Stomach (tissue), 9 donors: ENCODE measurements around the gene MYH13. TPM values are rescaled to one million over a fixed set of nuclear protein-coding genes. Genes with fewer than 3 reads are reported as not detected.
A peak's percentile ranks its signal among the peaks of the same experiment; 100 is the strongest.

Experiments
- DNase-seq, 2 donors: peaks; one replicate each; pipeline versions ENCODE4 v3.0.0 to v3.0.0-alpha.2; 2013 to 2019
- H3K27ac ChIP-seq, 5 donors: fragments of 200-600 bp in 4 of 5; sonication (generic) in 4 of 5; one replicate each; pipeline ENCODE4 v1.5.1; 2013 to 2019; ENCODE audit warnings: mild to moderate bottlenecking in 1 of 5, moderate library complexity in 1 of 5
- H3K27me3 ChIP-seq, 3 donors: fragments of 200-600 bp; sonication (generic); one replicate each; pipeline ENCODE4 v1.5.1; 2017 to 2019; ENCODE audit warnings: mixed run types in 1 of 3
- H3K36me3 ChIP-seq, 4 donors: fragments of 200-600 bp; sonication (generic); 1 replicate in 3 of 4; 2 replicates in 1 of 4; pipeline ENCODE4 v1.5.1; 2016 to 2019
- H3K4me1 ChIP-seq, 4 donors: fragments of 200-600 bp; sonication (generic); one replicate each; pipeline ENCODE4 v1.5.1; 2016 to 2019
- H3K4me3 ChIP-seq, 4 donors: fragments of 200-600 bp; sonication (generic) in 3 of 4; one replicate each; pipeline ENCODE4 v1.5.1; 2016 to 2019; ENCODE audit warnings: mild to moderate bottlenecking in 1 of 4
- H3K9me3 ChIP-seq, 4 donors: fragments of 200-600 bp; sonication (generic); one replicate each; pipeline ENCODE4 v1.5.1; 2016 to 2019
- EP300 ChIP-seq: sonication (generic); formaldehyde crosslinking; IDR thresholded peaks from one replicate; pipeline ENCODE4 v1.6.1; 2017; ENCODE audit warnings: antibody characterized with exemption
- POLR2A ChIP-seq, 4 donors: fragments of 450-650 bp; IDR thresholded peaks; one replicate each; pipeline ENCODE4 v1.6.1; 2016; ENCODE audit warnings: antibody characterized with exemption in 4 of 4, control low read depth in 2 of 4, mild to moderate bottlenecking in 1 of 4, moderate library complexity in 1 of 4
- POLR2AphosphoS5 ChIP-seq, 3 donors: sonication (generic); formaldehyde crosslinking; IDR thresholded peaks; one replicate each; pipeline ENCODE4 v1.6.1; 2016; ENCODE audit warnings: antibody characterized with exemption in 3 of 3
- WGBS, 5 donors: extraction: QIAGEN DNeasy Blood & Tissue Kit in 3 of 5; methylation state at CpG; one replicate each; pipeline versions ENCODE4 v1.1.5 to v1.1.7; 2013 to 2018; 5-methylcytosine and 5-hydroxymethylcytosine counted together
- intact Hi-C: fragments of 100-400 bp; cut with DNase I; formaldehyde crosslinking; loops from one replicate; pipeline ENCODE4 v1.15.1; 2023; ENCODE audit warnings: low total_unique reads
- polyA plus RNA-seq, 3 donors: library from polyadenylated mRNA; stranded (reverse); fragments of 200-250 nt; gene quantifications; one replicate each; pipeline ENCODE4 v1.2.3, GENCODE V29; 2013
- total RNA-seq, 5 donors: library from RNA; depleted of rRNA; stranded (reverse); fragments of >200 nt; gene quantifications; one replicate each; pipeline versions ENCODE4 v1.1.0 to v1.2.3, GENCODE V29; 2014 to 2016
- TF ChIP-seq, protein P1 (sequence below), 7 experiments: fragments of 450-650 bp in 4 of 7; fragments of 200-600 bp in 3 of 7; sonication (generic) in 3 of 7; IDR thresholded peaks; one replicate each; pipeline ENCODE4 v1.5.1; 2016 to 2019; ENCODE audit warnings: antibody characterized with exemption in 7 of 7, control low read depth in 2 of 7, mild to moderate bottlenecking in 1 of 7
- donor health status: healthy with polysubstance abuse.
- donor health status: Bipolar disorder and iron deficiency.
- donor health status: healthy.

Gene MYH13
- total and polyA plus RNA-seq, 8 donors = 0.68 to 5.4 (median 2.6) TPM

- intact Hi-C loops = no loop called here
Measured at GRCh38 chr17:10316801-10317542, 55.8 kb downstream of the MYH13 start.

GRCh38 chr17:10314329-10314728 is 58.5 kb downstream of the MYH13 start:
- Histone ChIP-seq H3K27me3 (peaks cover 0 to 9% (median 0%) of the 10 kb centered on the region in 3 donors), H3K4me1 (peaks cover 0 to 5% (median 2%) of the 10 kb centered on the region in 4 donors), H3K4me3 (no peak overlapping the region), H3K9me3 (no peaks in the 10 kb centered on the region), H3K27ac (no peak overlapping the region), H3K36me3 (no peaks in the 10 kb centered on the region)
- TF ChIP-seq, protein P1, sequence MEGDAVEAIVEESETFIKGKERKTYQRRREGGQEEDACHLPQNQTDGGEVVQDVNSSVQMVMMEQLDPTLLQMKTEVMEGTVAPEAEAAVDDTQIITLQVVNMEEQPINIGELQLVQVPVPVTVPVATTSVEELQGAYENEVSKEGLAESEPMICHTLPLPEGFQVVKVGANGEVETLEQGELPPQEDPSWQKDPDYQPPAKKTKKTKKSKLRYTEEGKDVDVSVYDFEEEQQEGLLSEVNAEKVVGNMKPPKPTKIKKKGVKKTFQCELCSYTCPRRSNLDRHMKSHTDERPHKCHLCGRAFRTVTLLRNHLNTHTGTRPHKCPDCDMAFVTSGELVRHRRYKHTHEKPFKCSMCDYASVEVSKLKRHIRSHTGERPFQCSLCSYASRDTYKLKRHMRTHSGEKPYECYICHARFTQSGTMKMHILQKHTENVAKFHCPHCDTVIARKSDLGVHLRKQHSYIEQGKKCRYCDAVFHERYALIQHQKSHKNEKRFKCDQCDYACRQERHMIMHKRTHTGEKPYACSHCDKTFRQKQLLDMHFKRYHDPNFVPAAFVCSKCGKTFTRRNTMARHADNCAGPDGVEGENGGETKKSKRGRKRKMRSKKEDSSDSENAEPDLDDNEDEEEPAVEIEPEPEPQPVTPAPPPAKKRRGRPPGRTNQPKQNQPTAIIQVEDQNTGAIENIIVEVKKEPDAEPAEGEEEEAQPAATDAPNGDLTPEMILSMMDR (IDR thresholded peaks at IDR 0.05) = no peak
- TF ChIP-seq POLR2AphosphoS5 (IDR thresholded peaks at IDR 0.05) (no peak), EP300 (no peak), POLR2A (IDR thresholded peaks at IDR 0.05) (no peak)
- DNase-seq = no peak
- intact Hi-C loops = no loop called here
- WGBS, 5 donors = 60 to 77% (median 70%) methylated on average over 5 of the region's 5 CpGs

More at GRCh38 chr17:10316801-10317542, 55.8 kb downstream of the MYH13 start:
- peak; percentile 61 to 80 for DNase-seq
- H3K36me3 ChIP-seq = no peaks in the 10 kb centered on the region
- 58 to 68% (median 63%) methylated on average over 18 to 19 of the region's 19 CpGs for WGBS, 5 donors
- peaks cover 0 to 5% (median 2%) of the 10 kb centered on the region in 4 donors for H3K4me1 ChIP-seq
- TF ChIP-seq EP300 (no peak), POLR2AphosphoS5 (IDR thresholded peaks at IDR 0.05) (no peak), POLR2A (IDR thresholded peaks at IDR 0.05) (no peak)
- TF ChIP-seq, protein P1 (IDR thresholded peaks at IDR 0.05) = peak in 3 of 7 experiments; percentile 11 to 38 (median 35)
- no peaks in the 10 kb centered on the region for H3K9me3 ChIP-seq
- no peak overlapping the region for H3K4me3 ChIP-seq
- H3K27ac ChIP-seq = no peak overlapping the region
- peaks cover 0 to 2% (median 0%) of the 10 kb centered on the region in 3 donors for H3K27me3 ChIP-seq

GRCh38 chr17:10313037-10313672 is 59.7 kb downstream of the MYH13 start:
- TF ChIP-seq, protein P1 (IDR thresholded peaks at IDR 0.05) = no peak
- TF ChIP-seq POLR2AphosphoS5 (IDR thresholded peaks at IDR 0.05) = no peak
- TF ChIP-seq POLR2A (IDR thresholded peaks at IDR 0.05) = no peak
- no peak for TF ChIP-seq EP300
- DNase-seq = no peak
- Histone ChIP-seq H3K36me3 (no peaks in the 10 kb centered on the region), H3K27ac (no peak overlapping the region), H3K9me3 (no peaks in the 10 kb centered on the region), H3K27me3 (peaks cover 0 to 9% (median 0%) of the 10 kb centered on the region in 3 donors), H3K4me1 (peaks cover 0 to 5% (median 2%) of the 10 kb centered on the region in 4 donors), H3K4me3 (no peak overlapping the region)
- WGBS, 5 donors = 82 to 87% (median 85%) methylated on average over 16 to 17 of the region's 17 CpGs
- intact Hi-C loops = no loop called here

DNA sequence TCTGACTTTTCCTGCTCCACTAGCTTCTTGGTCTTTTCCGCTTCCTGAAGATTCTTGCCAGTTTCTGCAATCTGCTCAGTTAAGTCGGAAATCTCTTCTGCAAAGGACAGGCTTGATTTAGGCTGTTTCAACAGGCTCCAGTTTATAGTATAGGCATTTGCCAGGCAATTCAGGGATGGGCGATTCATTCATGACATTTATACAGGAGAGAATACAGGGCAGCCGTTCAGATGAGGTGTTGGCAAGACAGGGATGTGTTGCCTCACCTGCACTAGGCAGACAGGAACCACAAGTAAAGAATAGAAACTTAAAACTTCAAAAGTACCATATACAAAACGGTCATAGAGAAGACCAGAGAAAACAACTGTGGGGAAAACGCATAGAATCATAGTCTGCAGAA is 61.7 kb downstream of the MYH13 start:
- 52 to 69% (median 66%) methylated on average over 6 of the region's 6 CpGs for WGBS, 5 donors
- H3K27me3 ChIP-seq = peaks cover 0 to 9% (median 0%) of the 10 kb centered on the region in 3 donors
- TF ChIP-seq POLR2AphosphoS5 (IDR thresholded peaks at IDR 0.05) (no peak), POLR2A (IDR thresholded peaks at IDR 0.05) (no peak), EP300 (no peak)
- TF ChIP-seq, protein P1 (IDR thresholded peaks at IDR 0.05) = no peak
- no peaks in the 10 kb centered on the region for H3K9me3 ChIP-seq
- H3K4me1 ChIP-seq = no peaks in the 10 kb centered on the region
- H3K27ac ChIP-seq = no peak overlapping the region
- no peak overlapping the region for H3K4me3 ChIP-seq
- no peaks in the 10 kb centered on the region for H3K36me3 ChIP-seq
- no peak for DNase-seq
- intact Hi-C loops = no loop called here
